ENCODE measurements around the gene WRNIP1. TPM values are rescaled to one million over a fixed set of nuclear protein-coding genes. Genes with fewer than 3 reads are reported as not detected.

WRNIP1 gene
- total RNA-seq, 1 donor from 2014 or later: 40.4 TPM

- H3K27ac Mint-ChIP-seq: no peak overlapping the region
- no peaks in the 10 kb centered on the region for H3K36me3 Mint-ChIP-seq (ENCODE audit: insufficient read depth)
- H3K9me3 Mint-ChIP-seq (ENCODE audit: low read depth): no peaks in the 10 kb centered on the region
- DNase-seq (ENCODE audit: low spot score, unreplicated experiment): no peak
- TF ChIP-seq CTCF (IDR thresholded peaks at IDR 0.05; ENCODE audit: unreplicated experiment): no peak
- H3K4me1 Mint-ChIP-seq (ENCODE audit: low read depth): no peaks in the 10 kb centered on the region
- no peaks in the 10 kb centered on the region for H3K27me3 Mint-ChIP-seq
- H3K4me3 Mint-ChIP-seq (ENCODE audit: low read depth): no peak overlapping the region
Measured at GRCh38 chr6:2737885-2738284, 27.3 kb upstream of the WRNIP1 start.

GRCh38 chr6:2738373-2738979 lies 26.7 kb upstream of the WRNIP1 start:
- TF ChIP-seq CTCF (IDR thresholded peaks at IDR 0.05; ENCODE audit: unreplicated experiment): peak; percentile 71
- peak; percentile 34 for DNase-seq (ENCODE audit: low spot score, unreplicated experiment)
- H3K9me3 Mint-ChIP-seq (ENCODE audit: low read depth): no peaks in the 10 kb centered on the region
- H3K36me3 Mint-ChIP-seq (ENCODE audit: insufficient read depth): no peaks in the 10 kb centered on the region
- no peak overlapping the region for H3K27ac Mint-ChIP-seq
- H3K4me1 Mint-ChIP-seq (ENCODE audit: low read depth): peaks cover 2% of the 10 kb centered on the region
- no peaks in the 10 kb centered on the region for H3K27me3 Mint-ChIP-seq
- H3K4me3 Mint-ChIP-seq (ENCODE audit: low read depth): no peak overlapping the region

- no peak for DNase-seq (ENCODE audit: low spot score, unreplicated experiment)
- Mint-ChIP-seq H3K9me3 (ENCODE audit: low read depth) (no peaks in the 10 kb centered on the region), H3K4me3 (ENCODE audit: low read depth) (no peak overlapping the region), H3K27ac (no peak overlapping the region), H3K36me3 (ENCODE audit: insufficient read depth) (no peaks in the 10 kb centered on the region), H3K27me3 (no peaks in the 10 kb centered on the region), H3K4me1 (ENCODE audit: low read depth) (peaks cover 8% of the 10 kb centered on the region)
- no peak for TF ChIP-seq CTCF (IDR thresholded peaks at IDR 0.05; ENCODE audit: unreplicated experiment)
Measured at GRCh38 chr6:2739335-2739734, 25.9 kb upstream of the WRNIP1 start.

GRCh38 chr6:2740581-2740980 lies 24.6 kb upstream of the WRNIP1 start:
- TF ChIP-seq CTCF (IDR thresholded peaks at IDR 0.05; ENCODE audit: unreplicated experiment): no peak
- Mint-ChIP-seq H3K27me3 (no peaks in the 10 kb centered on the region), H3K4me3 (ENCODE audit: low read depth) (no peak overlapping the region), H3K4me1 (ENCODE audit: low read depth) (peaks cover 10% of the 10 kb centered on the region), H3K9me3 (ENCODE audit: low read depth) (no peaks in the 10 kb centered on the region), H3K27ac (no peak overlapping the region), H3K36me3 (ENCODE audit: insufficient read depth) (no peaks in the 10 kb centered on the region)
- DNase-seq (ENCODE audit: low spot score, unreplicated experiment): no peak

GRCh38 chr6:2741756-2742155 lies 23.4 kb upstream of the WRNIP1 start:
- DNase-seq (ENCODE audit: low spot score, unreplicated experiment): no peak
- Mint-ChIP-seq H3K27me3 (peaks cover 4% of the 10 kb centered on the region), H3K4me3 (ENCODE audit: low read depth) (no peak overlapping the region), H3K4me1 (ENCODE audit: low read depth) (peaks cover 10% of the 10 kb centered on the region), H3K36me3 (ENCODE audit: insufficient read depth) (no peaks in the 10 kb centered on the region), H3K9me3 (ENCODE audit: low read depth) (no peaks in the 10 kb centered on the region), H3K27ac (no peak overlapping the region)
- TF ChIP-seq CTCF (IDR thresholded peaks at IDR 0.05; ENCODE audit: unreplicated experiment): no peak
